Neuronal stem cell (in vitro differentiated cells): ENCODE data around the gene TAPT1.

ENCODE experiments used
- DNase-seq: peaks from one replicate; pipeline ENCODE4 v3.0.0-alpha.2; 2013; ENCODE audit warnings: low spot score
- H2AFZ ChIP-seq: one replicate; pipeline ENCODE4 v1.6.1; 2013; ENCODE audit warnings: mild to moderate bottlenecking, low read length, inconsistent platforms
- H2AK5ac ChIP-seq: 2 replicates; pipeline ENCODE4 v1.6.1; 2013; ENCODE audit warnings: low read depth, mild to moderate bottlenecking, inconsistent platforms, low read length, moderate library complexity, mixed read lengths
- H2BK120ac ChIP-seq: 2 replicates; pipeline ENCODE4 v1.6.1; 2013; ENCODE audit warnings: low read depth, mild to moderate bottlenecking, inconsistent platforms, low read length, moderate library complexity, mixed read lengths
- H2BK12ac ChIP-seq: one replicate; pipeline ENCODE4 v1.6.1; 2013; ENCODE audit warnings: low read length, inconsistent platforms
- H2BK15ac ChIP-seq: 2 replicates; pipeline ENCODE4 v1.6.1; 2013; ENCODE audit warnings: mild to moderate bottlenecking, low read length, inconsistent platforms, mixed read lengths
- H2BK5ac ChIP-seq: one replicate; pipeline ENCODE4 v1.6.1; 2013; ENCODE audit warnings: inconsistent platforms, mild to moderate bottlenecking, low read length, moderate library complexity
- H3K14ac ChIP-seq: one replicate; pipeline ENCODE4 v1.6.1; 2013; ENCODE audit warnings: low read length, inconsistent platforms
- H3K18ac ChIP-seq: 2 replicates; pipeline ENCODE4 v1.6.1; 2013; ENCODE audit warnings: low read length, inconsistent platforms
- H3K23ac ChIP-seq: 2 replicates; pipeline ENCODE4 v1.6.1; 2013; ENCODE audit warnings: low read depth, mild to moderate bottlenecking, mixed read lengths, low read length, inconsistent platforms; ENCODE audit not compliant: poor library complexity
- H3K27ac ChIP-seq: replicated peaks from 3 replicates; pipeline ENCODE4 v1.5.1; 2013; ENCODE audit warnings: low read length, inconsistent platforms
- H3K27me3 ChIP-seq, 3 experiments: 2 replicates each; pipeline ENCODE4 v1.6.1; 2013; ENCODE audit warnings: low read length in 3 of 3, mild to moderate bottlenecking in 2 of 3, inconsistent platforms in 1 of 3, low read depth in 1 of 3, mixed read lengths in 1 of 3, moderate library complexity in 1 of 3; ENCODE audit not compliant: control insufficient read depth in 3 of 3, insufficient read depth in 3 of 3
- H3K36me3 ChIP-seq, 2 donors: replicated peaks in 1 of 2; 2 replicates each; pipeline ENCODE4 v1.6.1; 2013; ENCODE audit warnings: low read length in 2 of 2; ENCODE audit not compliant: control insufficient read depth in 2 of 2, insufficient read depth in 2 of 2
- H3K4ac ChIP-seq: 2 replicates; pipeline ENCODE4 v1.6.1; 2013; ENCODE audit warnings: inconsistent platforms, mild to moderate bottlenecking, low read length, moderate library complexity
- H3K4me1 ChIP-seq, 2 donors: 1 replicate in 1 of 2; 2 replicates in 1 of 2; pipeline ENCODE4 v1.6.1; 2013; ENCODE audit warnings: low read length in 2 of 2, low read depth in 1 of 2; ENCODE audit not compliant: control insufficient read depth in 2 of 2, insufficient read depth in 1 of 2
- H3K4me2 ChIP-seq: one replicate; pipeline ENCODE4 v1.6.1; 2013; ENCODE audit warnings: mild to moderate bottlenecking, low read length, inconsistent platforms; ENCODE audit not compliant: insufficient read depth, poor library complexity, severe bottlenecking
- H3K4me3 ChIP-seq, 2 donors: 2 replicates each; pipeline ENCODE4 v1.5.1; 2013; ENCODE audit warnings: low read length in 2 of 2, mild to moderate bottlenecking in 2 of 2, inconsistent platforms in 1 of 2, moderate library complexity in 1 of 2
- H3K79me1 ChIP-seq: one replicate; pipeline ENCODE4 v1.6.1; 2013; ENCODE audit warnings: low read depth, mild to moderate bottlenecking, inconsistent platforms, low read length, moderate library complexity
- H3K9ac ChIP-seq: one replicate; pipeline ENCODE4 v1.6.1; 2013; ENCODE audit warnings: mild to moderate bottlenecking, low read depth, low read length, inconsistent platforms; ENCODE audit not compliant: poor library complexity
- H3K9me3 ChIP-seq, 2 donors: replicated peaks in 1 of 2; 2 replicates each; pipeline versions ENCODE3 to v1.6.1; 2013; ENCODE audit warnings: low read length in 2 of 2, mild to moderate bottlenecking in 2 of 2, inconsistent platforms in 1 of 2, low read depth in 1 of 2, mixed read lengths in 1 of 2, moderate library complexity in 1 of 2; ENCODE audit not compliant: control insufficient read depth in 2 of 2, insufficient read depth in 1 of 2
- H4K8ac ChIP-seq: one replicate; pipeline ENCODE4 v1.6.1; 2013; ENCODE audit warnings: low read depth, mild to moderate bottlenecking, inconsistent platforms, low read length, moderate library complexity
- H4K91ac ChIP-seq: one replicate; pipeline ENCODE4 v1.6.1; 2013; ENCODE audit warnings: low read length, low read depth, mild to moderate bottlenecking, inconsistent platforms; ENCODE audit not compliant: poor library complexity
- WGBS, 2 donors: extraction: QIAGEN DNeasy Blood & Tissue Kit; methylation state at CpG; one replicate each; pipeline ENCODE4 v1.1.7; 2013; ENCODE audit warnings: missing lambda C conversion rate in 2 of 2, mixed read lengths in 1 of 2; ENCODE audit not compliant: insufficient read length in 2 of 2, insufficient replicate concordance in 1 of 2; ENCODE audit errors: extremely low coverage in 2 of 2; 5-methylcytosine and 5-hydroxymethylcytosine counted together

TAPT1 gene

DNA sequence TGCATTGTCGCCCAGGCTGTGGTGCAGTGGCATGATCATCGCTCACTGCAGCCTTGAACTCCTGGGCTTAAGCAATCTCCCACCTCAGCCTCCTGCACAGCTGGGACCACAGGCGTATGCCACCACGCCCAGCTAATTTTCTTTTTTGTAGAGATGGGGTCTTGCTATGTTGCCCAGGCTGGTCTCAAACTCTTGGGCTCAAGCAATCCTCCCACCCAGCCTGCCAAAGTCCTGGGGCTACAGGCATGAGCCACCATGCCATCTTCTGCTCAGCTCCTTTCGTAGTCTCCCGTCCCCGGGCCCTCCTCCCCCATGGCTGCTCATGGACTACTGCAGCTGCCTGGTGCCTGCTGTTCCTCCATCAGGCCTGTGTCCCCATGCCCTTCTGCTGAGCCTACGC, 58.1 kb downstream of the TAPT1 start:
- H3K23ac ChIP-seq: no peak overlapping the region

DNA sequence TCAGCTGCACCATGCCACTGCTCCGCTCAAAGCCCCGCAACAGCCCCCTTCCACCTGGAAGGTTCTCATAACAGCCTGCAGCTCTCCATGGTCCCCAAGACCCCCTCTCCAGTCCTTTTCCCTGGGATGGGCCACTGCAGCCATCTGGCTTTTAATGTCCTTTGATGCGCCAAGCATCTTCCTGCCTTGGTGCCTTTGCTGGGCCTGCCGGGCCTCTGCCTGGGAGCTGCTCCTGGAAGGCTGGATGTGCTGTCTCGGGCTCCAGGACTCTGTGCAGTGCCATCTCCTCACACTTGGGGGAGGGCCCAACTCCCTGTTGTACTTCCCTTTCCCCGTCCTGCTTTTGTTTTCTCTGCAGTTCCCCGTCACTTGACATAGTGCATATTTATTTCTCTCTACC, 60.3 kb downstream of the TAPT1 start:
- Histone ChIP-seq H3K27ac (no peak overlapping the region), H3K9ac (no peak overlapping the region), H2BK120ac (no peak overlapping the region), H2BK12ac (no peak overlapping the region), H3K14ac (no peak overlapping the region), H3K4me2 (no peak overlapping the region), H2AFZ (no peak overlapping the region), H3K4me3 (no peak overlapping the region), H3K36me3 (peaks cover 6 to 78% of the 10 kb centered on the region in 2 donors), H3K79me1 (no peaks in the 10 kb centered on the region), H2BK5ac (no peak overlapping the region), H3K27me3 (no peaks in the 10 kb centered on the region), H2BK15ac (no peak overlapping the region), H3K4ac (no peak overlapping the region), H3K18ac (peak overlapping the region; percentile 61), H2AK5ac (no peak overlapping the region), H3K4me1 (no peaks in the 10 kb centered on the region), H4K91ac (no peak overlapping the region), H3K9me3 (no peaks in the 10 kb centered on the region), H3K23ac (no peak overlapping the region), H4K8ac (no peak overlapping the region)
- no peak for DNase-seq
- no CpG with 5 or more reads among the region's 7 CpGs for WGBS, 2 donors

More for the DNA sequence above, 58.1 kb downstream of the TAPT1 start:
- H3K36me3 ChIP-seq: peaks cover 5 to 79% of the 10 kb centered on the region in 2 donors
- no peak overlapping the region for H3K18ac ChIP-seq
- no peaks in the 10 kb centered on the region for H3K79me1 ChIP-seq
- no peak overlapping the region for H3K4ac ChIP-seq
- no peaks in the 10 kb centered on the region for H3K9me3 ChIP-seq
- H3K4me1 ChIP-seq: no peaks in the 10 kb centered on the region
- no peak overlapping the region for H3K4me3 ChIP-seq
- H2BK5ac ChIP-seq: no peak overlapping the region
- no peak overlapping the region for H2BK12ac ChIP-seq
- H2AK5ac ChIP-seq: no peak overlapping the region
- no peak overlapping the region for H2BK120ac ChIP-seq
- no peak overlapping the region for H3K4me2 ChIP-seq
- no peak overlapping the region for H2BK15ac ChIP-seq
- H3K14ac ChIP-seq: no peak overlapping the region
- H2AFZ ChIP-seq: no peak overlapping the region
- DNase-seq: no peak
- no peak overlapping the region for H4K91ac ChIP-seq
- no peak overlapping the region for H3K9ac ChIP-seq
- H3K27me3 ChIP-seq: no peaks in the 10 kb centered on the region
- no peak overlapping the region for H4K8ac ChIP-seq
- H3K27ac ChIP-seq: no peak overlapping the region
- no CpG with 5 or more reads among the region's 8 CpGs for WGBS, 2 donors

DNA sequence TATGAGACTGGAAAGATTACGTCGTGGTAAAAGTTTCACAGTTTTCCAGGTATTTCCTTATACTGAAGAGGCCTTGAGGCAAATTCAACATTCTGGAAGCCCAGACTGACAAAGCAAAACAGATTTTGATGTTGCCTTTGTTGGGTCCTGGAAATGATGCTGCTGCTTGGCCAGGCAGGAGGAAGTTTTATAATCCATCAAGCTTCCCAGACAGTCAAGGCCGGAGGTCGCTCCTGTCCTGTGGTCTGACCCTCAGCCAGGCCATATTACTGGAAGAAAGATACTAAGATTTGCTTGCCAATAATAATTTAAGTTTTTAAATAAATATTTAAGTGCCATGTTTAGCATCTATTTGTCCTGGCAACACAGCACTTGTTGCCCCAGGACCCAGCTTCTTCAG, 63.4 kb downstream of the TAPT1 start:
- no peak overlapping the region for H3K23ac ChIP-seq
- H3K27ac ChIP-seq: no peak overlapping the region
- no peak overlapping the region for H3K18ac ChIP-seq
- no peaks in the 10 kb centered on the region for H3K9me3 ChIP-seq
- H2AFZ ChIP-seq: no peak overlapping the region
- peaks cover 4 to 51% of the 10 kb centered on the region in 2 donors for H3K36me3 ChIP-seq
- no peaks in the 10 kb centered on the region for H3K79me1 ChIP-seq
- no peaks in the 10 kb centered on the region for H3K27me3 ChIP-seq
- H4K91ac ChIP-seq: no peak overlapping the region
- no peak overlapping the region for H3K4ac ChIP-seq
- no peak overlapping the region for H2BK120ac ChIP-seq
- no peak overlapping the region for H2BK12ac ChIP-seq
- no peak overlapping the region for H4K8ac ChIP-seq
- H2BK15ac ChIP-seq: no peak overlapping the region
- no CpG with 5 or more reads among the region's 4 CpGs for WGBS, 2 donors
- DNase-seq: no peak
- peaks cover 0 to 8% of the 10 kb centered on the region in 2 donors for H3K4me1 ChIP-seq
- no peak overlapping the region for H2AK5ac ChIP-seq
- H3K9ac ChIP-seq: no peak overlapping the region
- H3K4me2 ChIP-seq: no peak overlapping the region
- H2BK5ac ChIP-seq: no peak overlapping the region
- H3K14ac ChIP-seq: no peak overlapping the region
- H3K4me3 ChIP-seq: no peak overlapping the region

DNA sequence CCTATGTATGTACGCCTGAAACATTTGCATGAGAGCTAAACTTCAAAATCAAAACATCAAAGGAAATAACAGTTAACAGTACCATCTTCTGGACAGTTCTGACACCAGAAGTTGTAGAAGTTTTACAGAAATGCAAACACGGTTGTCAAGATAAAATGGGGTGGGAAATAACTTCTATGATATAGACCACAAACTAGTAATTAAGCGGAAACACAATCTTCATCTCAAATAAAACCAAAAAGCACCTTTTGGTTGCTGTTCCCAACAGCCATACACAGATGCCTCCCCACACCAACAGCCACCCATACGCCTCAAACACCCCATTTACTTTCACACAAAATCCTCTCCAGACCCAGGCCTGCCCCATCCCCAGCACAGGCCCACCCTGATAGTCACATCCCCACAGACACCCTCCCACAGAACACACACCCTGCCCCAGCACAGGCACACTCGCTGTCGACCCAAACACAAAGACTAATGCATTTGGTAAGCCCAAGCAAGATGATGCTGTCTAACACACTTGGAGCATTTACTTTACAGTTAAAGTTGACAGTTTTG, 64.3 kb downstream of the TAPT1 start:
- Histone ChIP-seq H3K4me3 (no peak overlapping the region), H3K23ac (no peak overlapping the region), H2AFZ (no peak overlapping the region), H3K27ac (no peak overlapping the region), H2BK15ac (no peak overlapping the region), H3K4me2 (no peak overlapping the region), H2AK5ac (no peak overlapping the region), H4K91ac (no peak overlapping the region), H3K27me3 (no peaks in the 10 kb centered on the region), H2BK5ac (no peak overlapping the region), H3K36me3 (peaks cover 3 to 47% of the 10 kb centered on the region in 2 donors), H3K18ac (no peak overlapping the region), H4K8ac (no peak overlapping the region), H3K4me1 (peaks cover 0 to 13% of the 10 kb centered on the region in 2 donors), H3K9ac (no peak overlapping the region), H3K14ac (no peak overlapping the region), H3K4ac (no peak overlapping the region), H2BK12ac (no peak overlapping the region), H3K79me1 (no peaks in the 10 kb centered on the region), H2BK120ac (no peak overlapping the region), H3K9me3 (no peaks in the 10 kb centered on the region)
- DNase-seq: no peak
- WGBS, 2 donors: 100% methylated on average over 1 of the region's 6 CpGs; no CpG with 5 or more reads in 1 of the 2 donors
